Uterus (tissue), 4 donors: ENCODE data around the gene MICOS13. TPM values are rescaled to one million over a fixed set of nuclear protein-coding genes. Genes with fewer than 3 reads are reported as not detected.

Source experiments
- DNase-seq, 2 donors: peaks; one replicate each; pipeline ENCODE4 v3.0.0-alpha.2; 2019 to 2020
- H3K27ac ChIP-seq, 2 donors: fragments of 200-600 bp; sonication (generic); 1 replicate in 1 of 2; 2 replicates in 1 of 2; pipeline ENCODE4 v1.5.1; 2016 to 2018
- H3K27me3 ChIP-seq, 2 donors: fragments of 200-600 bp; sonication (generic); one replicate each; pipeline ENCODE4 v1.5.1; 2018 to 2019; ENCODE audit warnings: control low read depth in 1 of 2
- H3K36me3 ChIP-seq, 2 donors: fragments of 200-600 bp; sonication (generic); one replicate each; pipeline ENCODE4 v1.5.1; 2019; ENCODE audit warnings: control low read depth in 1 of 2
- H3K4me1 ChIP-seq, 2 donors: fragments of 200-600 bp; sonication (generic); one replicate each; pipeline ENCODE4 v1.5.1; 2018 to 2019; ENCODE audit warnings: control low read depth in 1 of 2
- H3K4me3 ChIP-seq, 2 donors: fragments of 200-600 bp; sonication (generic); 1 replicate in 1 of 2; 2 replicates in 1 of 2; pipeline ENCODE4 v1.5.1; 2018 to 2019; ENCODE audit warnings: mild to moderate bottlenecking in 1 of 2
- H3K9me3 ChIP-seq, 2 donors: fragments of 200-600 bp; sonication (generic); one replicate each; pipeline ENCODE4 v1.5.1; 2019; ENCODE audit warnings: control low read depth in 1 of 2
- CTCF ChIP-seq, 4 experiments: fragments of 200-600 bp in 2 of 4; fragments of 450-650 bp in 2 of 4; sonication (generic) in 2 of 4; IDR thresholded peaks; one replicate each; pipeline ENCODE4 v1.5.1; 2016 to 2019; ENCODE audit warnings: antibody characterized with exemption in 4 of 4, mild to moderate bottlenecking in 2 of 4, moderate library complexity in 1 of 4
- POLR2A ChIP-seq, 2 donors: fragments of 450-650 bp; IDR thresholded peaks; one replicate each; pipeline ENCODE4 v1.6.1; 2016; ENCODE audit warnings: antibody characterized with exemption in 2 of 2, mild to moderate bottlenecking in 1 of 2, moderate library complexity in 1 of 2
- intact Hi-C: fragments of 100-400 bp; cut with DNase I; formaldehyde crosslinking; loops from one replicate; pipeline ENCODE4 v1.15.1; 2023; ENCODE audit warnings: low total_unique reads
- total RNA-seq, 4 donors: library from RNA; depleted of rRNA in 3 of 4; stranded (reverse); fragments of >200 nt in 3 of 4; gene quantifications; one replicate each; pipeline versions ENCODE4 v1.1.0 to v1.2.4, GENCODE V29; 2014 to 2023
- donor health status: DM: yes; HTN: yes; CAD: no.

MICOS13 gene
- total RNA-seq, 4 donors from 2014 or later: 2.8 to 36.7 (median 21.1) TPM

GRCh38 chr19:5697022-5697889 is 16.9 kb upstream of the MICOS13 start:
- no peak overlapping the region for H3K4me3 ChIP-seq
- no peaks in the 10 kb centered on the region for H3K9me3 ChIP-seq
- no peaks in the 10 kb centered on the region for H3K4me1 ChIP-seq
- DNase-seq: no peak
- no peaks in the 10 kb centered on the region for H3K27me3 ChIP-seq
- no peak overlapping the region for H3K27ac ChIP-seq
- intact Hi-C loops: no loop called here
- TF ChIP-seq CTCF (IDR thresholded peaks at IDR 0.05) (no peak), POLR2A (IDR thresholded peaks at IDR 0.05) (no peak)
- no peaks in the 10 kb centered on the region for H3K36me3 ChIP-seq

DNA sequence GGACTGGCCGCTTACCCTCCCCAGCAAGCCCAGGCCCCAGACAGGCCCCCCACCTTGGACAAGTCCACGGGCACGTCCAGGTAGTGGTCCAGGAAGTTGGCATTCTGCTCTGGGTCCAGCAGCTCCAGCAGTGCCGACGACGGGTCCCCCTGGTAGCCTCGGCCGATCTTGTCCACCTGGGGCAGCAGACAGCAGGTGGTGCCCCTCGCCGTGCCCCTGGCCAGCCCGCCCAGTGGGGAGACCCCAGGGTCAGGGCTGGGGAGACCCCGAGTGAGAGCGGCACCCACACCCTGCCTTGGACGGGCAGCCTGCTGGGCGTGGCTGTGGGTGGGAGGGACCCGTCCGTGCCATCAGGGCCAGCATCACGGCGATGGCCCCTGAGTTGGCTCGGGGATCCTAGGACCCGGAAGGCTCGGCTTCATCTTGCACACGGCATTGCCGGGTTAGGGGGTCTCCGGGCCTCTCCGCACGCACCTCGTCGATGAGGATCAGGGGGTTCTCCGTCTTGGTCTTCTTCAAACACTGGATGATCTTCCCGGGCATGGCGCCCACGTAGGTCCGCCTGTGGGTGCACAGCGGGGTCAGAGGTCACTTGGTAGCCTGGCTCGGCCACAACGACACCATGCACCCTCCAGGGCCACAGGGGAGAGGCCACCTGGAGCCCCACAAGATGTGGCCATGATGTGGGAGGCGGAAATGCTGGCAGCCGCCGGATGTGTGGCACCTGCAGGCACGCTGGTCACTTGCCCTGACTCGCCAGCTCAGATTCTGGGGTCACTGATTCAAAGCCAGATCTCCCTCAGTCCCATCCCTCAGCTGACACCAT is 16.1 kb upstream of the MICOS13 start:
- Histone ChIP-seq H3K27ac (no peak overlapping the region), H3K4me3 (no peak overlapping the region), H3K36me3 (no peaks in the 10 kb centered on the region), H3K4me1 (no peaks in the 10 kb centered on the region), H3K27me3 (no peaks in the 10 kb centered on the region), H3K9me3 (no peaks in the 10 kb centered on the region)
- no peak for TF ChIP-seq POLR2A (IDR thresholded peaks at IDR 0.05)
- TF ChIP-seq CTCF (IDR thresholded peaks at IDR 0.05): no peak
- intact Hi-C loops: no loop called here
- no peak for DNase-seq

GRCh38 chr19:5695649-5696195 is 15.4 kb upstream of the MICOS13 start:
- Histone ChIP-seq H3K27me3 (no peaks in the 10 kb centered on the region), H3K9me3 (no peaks in the 10 kb centered on the region), H3K27ac (no peak overlapping the region), H3K36me3 (no peaks in the 10 kb centered on the region), H3K4me1 (no peaks in the 10 kb centered on the region), H3K4me3 (no peak overlapping the region)
- no peak for DNase-seq
- no peak for TF ChIP-seq CTCF (IDR thresholded peaks at IDR 0.05)
- no peak for TF ChIP-seq POLR2A (IDR thresholded peaks at IDR 0.05)
- intact Hi-C loops: no loop called here

- H3K9me3 ChIP-seq: no peaks in the 10 kb centered on the region
- H3K36me3 ChIP-seq: no peaks in the 10 kb centered on the region
- no peak overlapping the region for H3K27ac ChIP-seq
- no peaks in the 10 kb centered on the region for H3K27me3 ChIP-seq
- intact Hi-C loops: no loop called here
- no peak for DNase-seq
- no peaks in the 10 kb centered on the region for H3K4me1 ChIP-seq
- TF ChIP-seq POLR2A (IDR thresholded peaks at IDR 0.05): no peak
- no peak for TF ChIP-seq CTCF (IDR thresholded peaks at IDR 0.05)
- no peak overlapping the region for H3K4me3 ChIP-seq
These were observed 14.8 kb upstream of the MICOS13 start for GRCh38 chr19:5694956-5695648.
